GM21717 (cell line): ENCODE results near the gene B3GALT6.

Experiments
- ATAC-seq: cut with Tn5 transposase; IDR thresholded peaks from one replicate; pipeline ENCODE4 v1.9.1; 2021; ENCODE audit warnings: mild to moderate bottlenecking, moderate library complexity; ENCODE audit not compliant: unreplicated experiment

B3GALT6 gene

DNA sequence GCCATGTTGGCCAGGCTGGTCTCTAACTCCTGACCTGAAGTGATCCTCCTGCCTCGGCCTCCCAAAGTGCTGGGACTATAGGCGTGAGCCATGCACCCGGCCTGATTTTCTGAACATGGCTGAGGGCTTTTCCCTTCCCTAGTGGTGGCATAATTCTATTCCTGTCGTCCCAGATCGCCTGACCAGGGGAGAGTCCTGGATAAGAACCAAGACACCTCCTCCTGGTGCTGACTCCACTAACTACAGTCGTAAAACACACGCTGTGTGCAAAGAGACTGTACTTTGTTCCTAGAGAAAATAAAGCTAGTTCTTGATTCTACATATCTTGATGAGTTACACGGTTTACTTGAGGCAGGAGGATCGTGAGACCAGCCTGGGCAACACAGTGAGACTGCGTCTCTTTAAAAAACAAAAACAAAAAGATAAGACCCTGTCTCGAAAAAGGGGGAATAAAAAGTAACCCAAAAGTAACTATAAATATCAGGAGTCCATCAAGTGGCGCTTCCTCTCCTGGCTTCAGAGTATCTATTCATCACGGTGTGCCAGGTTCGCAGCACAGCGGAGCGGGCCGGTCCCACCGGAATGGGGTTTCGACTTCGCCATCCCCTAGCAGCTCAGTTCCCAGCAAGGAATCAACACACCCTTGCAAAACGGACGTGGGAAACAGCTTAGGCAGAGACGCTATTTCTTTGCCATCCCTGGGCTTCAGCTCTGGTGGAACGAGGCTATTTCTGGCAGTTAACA, 1.2 kb upstream of the B3GALT6 start:
- no peak for ATAC-seq

DNA sequence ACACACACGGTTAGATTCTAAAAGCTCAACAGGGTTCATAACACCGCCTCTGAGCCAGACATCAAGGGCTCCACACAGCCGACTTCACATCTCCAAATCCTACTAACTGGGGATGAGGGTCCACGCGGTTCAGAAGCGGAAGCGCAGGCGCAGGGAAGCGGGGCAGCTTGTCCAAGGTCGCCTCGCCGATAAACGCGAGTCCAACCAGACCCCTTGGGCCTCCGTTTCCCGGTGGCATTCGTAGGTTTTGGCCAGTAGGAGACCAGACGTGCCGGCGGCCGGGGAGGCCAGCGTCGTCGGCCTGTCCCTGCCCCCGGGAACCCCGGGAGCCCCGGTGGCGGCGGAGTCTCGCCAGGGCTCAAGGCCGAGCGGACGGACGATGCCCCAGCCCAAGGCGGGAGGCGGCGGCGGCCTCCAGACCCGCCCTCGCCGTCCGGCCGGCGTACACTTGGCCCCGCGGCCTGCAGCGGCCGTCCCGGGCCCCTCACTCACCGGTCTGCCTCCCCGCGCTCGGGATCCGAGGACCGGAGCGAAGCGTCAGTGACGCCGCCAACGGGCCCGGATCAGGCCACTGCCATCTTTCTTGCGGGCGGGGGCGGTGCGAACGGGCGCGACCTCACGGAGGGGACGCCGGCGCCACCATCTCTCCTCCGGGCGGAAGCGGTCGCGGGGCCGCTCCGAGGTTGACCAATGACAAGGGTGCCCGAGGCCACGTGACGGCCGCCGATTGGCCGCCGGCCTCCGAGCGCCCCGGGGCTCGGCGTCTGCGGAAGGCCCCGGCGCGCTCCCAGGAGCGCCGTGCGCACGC, 433 bp upstream of the B3GALT6 start, which contains the start of gene SDF4:
Gene SDF4 (minus strand): TSS at position 602 of the 808 bp plus-strand sequence. CDS start 3,229 bp downstream, outside the sequence.
- peak; percentile 73 for ATAC-seq

DNA sequence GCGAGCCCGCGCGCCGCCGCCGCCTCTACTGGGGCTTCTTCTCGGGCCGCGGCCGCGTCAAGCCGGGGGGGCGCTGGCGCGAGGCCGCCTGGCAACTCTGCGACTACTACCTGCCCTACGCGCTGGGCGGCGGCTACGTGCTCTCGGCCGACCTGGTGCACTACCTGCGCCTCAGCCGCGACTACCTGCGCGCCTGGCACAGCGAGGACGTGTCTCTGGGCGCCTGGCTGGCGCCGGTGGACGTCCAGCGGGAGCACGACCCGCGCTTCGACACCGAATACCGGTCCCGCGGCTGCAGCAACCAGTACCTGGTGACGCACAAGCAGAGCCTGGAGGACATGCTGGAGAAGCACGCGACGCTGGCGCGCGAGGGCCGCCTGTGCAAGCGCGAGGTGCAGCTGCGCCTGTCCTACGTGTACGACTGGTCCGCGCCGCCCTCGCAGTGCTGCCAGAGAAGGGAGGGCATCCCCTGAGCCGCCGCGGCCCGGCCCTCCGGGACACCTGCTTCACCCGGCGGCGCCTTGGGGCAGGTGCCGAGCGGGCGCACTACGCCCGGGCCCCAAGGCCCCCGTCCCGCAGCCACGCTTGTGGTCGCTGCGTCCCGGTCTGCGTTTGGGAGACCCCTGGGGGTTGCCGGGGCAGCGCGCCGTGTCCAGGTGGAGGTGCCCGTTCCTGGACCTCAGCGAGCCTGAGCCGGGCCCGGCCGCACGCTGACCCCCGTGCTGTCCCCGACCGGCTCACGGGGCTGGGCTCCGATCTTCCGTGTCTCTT, 944 bp downstream of the B3GALT6 start:
- no peak for ATAC-seq

DNA sequence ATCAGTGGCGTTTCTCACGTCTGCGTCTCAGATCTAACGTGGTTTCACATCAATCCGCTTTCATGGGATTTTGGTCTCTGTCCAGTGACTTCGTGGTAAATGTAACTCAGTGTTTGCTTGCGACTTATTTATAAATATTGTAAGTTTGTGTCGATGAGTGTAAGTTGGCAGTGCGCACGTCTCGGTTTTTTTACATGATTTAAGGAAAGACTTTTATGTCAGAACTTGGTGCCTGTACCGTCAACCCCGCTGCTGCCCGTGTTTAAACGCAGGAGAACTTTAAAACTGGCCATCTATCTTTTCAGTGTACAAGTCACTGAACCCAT, 1.5 kb downstream of the B3GALT6 start:
- no peak for ATAC-seq

DNA sequence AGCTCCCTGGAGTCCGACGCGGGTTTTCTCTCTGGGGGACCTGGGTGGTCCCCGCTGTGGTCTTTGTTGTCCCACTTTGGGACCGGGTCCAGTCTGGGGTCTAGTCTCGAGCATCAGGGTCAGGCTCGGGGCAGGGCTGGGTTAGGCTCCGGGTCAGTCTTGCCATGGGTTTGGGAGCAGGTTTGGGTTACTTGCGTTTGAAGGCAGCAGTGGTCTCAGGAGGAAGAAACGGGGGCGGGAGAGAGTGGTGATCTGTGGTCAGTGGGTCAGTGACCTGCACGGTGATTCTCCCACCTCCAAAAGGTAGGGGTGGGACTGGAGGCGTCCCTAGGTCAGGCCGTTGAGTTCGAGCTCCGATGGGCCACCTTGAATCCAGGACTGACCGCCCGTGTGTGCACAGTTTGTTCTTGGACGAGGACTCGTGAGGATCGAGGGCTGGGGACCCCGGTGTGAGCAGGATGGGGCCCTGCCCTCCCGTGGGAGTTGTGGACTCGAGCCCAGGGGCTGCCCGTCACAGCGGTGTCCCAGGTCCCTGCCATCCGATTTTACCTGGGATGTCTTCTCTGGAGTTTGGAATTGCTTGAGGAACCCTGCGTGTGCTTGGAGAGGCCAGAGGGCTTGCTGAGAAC, 2.3 kb downstream of the B3GALT6 start:
- ATAC-seq = no peak

DNA sequence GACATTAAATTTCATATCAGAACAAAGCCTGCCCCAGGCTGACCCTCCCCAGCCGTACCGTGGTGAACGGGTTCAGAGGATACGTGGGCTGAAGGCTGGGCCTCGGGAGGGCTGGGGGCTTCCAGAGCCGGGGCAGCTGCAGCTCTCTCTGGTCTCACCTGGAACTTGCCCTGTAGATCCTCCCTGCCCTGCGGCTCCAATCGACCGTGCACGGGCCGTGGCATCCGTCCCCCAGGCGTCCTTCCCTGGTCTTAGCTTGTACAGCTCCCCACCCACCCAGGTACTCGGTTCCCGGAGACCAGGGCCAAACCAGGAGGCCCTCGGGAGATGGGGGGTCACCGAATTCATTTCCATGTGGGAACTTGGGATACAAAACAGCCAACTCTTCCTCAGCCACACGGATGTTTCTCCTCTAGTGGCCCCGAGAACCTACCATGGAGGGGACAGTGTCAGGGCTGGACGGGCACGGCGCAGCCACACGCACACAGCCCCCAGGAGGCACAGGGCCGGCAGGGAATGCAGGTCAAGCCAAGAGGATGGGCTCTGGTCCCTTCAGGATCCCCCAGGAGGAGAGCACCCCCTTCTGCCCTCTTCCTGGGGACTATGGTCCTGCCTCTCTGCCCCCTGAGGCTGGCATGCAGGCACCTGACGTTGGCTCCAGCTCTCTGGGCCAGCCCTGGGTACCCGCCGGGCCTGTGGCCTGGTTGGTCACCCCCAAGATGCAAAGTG, 3.1 kb downstream of the B3GALT6 start:
- no peak for ATAC-seq

DNA sequence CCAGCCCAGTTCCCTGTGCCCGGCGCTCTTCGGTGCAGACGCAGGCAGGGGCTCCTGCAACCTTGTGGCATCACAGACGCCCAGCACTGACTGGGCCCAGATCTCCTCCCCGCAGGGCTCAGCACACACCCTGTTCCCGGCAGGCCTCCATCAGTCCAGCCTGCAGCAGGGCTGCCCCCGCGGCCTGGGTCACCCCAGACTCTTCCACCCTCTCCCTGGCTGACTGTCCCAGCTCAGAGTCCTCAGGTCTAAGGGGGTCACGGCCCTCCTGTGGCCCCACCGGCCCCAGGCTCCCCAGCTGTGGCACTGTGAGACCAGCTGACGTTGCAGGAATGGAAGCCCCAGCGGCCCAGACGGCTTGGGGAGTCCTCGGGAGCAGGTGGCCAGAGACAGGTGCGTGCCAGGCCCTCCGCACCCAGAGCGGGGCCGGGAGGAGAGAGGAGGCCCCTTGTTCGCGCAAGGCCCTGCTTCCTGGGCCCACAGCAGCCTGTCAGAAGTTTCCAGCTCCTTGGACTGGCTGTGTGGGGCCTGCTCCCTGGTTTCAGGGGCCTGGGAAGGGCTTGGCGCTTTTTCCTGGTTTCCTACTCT, 4.2 kb downstream of the B3GALT6 start:
- no peak for ATAC-seq

DNA sequence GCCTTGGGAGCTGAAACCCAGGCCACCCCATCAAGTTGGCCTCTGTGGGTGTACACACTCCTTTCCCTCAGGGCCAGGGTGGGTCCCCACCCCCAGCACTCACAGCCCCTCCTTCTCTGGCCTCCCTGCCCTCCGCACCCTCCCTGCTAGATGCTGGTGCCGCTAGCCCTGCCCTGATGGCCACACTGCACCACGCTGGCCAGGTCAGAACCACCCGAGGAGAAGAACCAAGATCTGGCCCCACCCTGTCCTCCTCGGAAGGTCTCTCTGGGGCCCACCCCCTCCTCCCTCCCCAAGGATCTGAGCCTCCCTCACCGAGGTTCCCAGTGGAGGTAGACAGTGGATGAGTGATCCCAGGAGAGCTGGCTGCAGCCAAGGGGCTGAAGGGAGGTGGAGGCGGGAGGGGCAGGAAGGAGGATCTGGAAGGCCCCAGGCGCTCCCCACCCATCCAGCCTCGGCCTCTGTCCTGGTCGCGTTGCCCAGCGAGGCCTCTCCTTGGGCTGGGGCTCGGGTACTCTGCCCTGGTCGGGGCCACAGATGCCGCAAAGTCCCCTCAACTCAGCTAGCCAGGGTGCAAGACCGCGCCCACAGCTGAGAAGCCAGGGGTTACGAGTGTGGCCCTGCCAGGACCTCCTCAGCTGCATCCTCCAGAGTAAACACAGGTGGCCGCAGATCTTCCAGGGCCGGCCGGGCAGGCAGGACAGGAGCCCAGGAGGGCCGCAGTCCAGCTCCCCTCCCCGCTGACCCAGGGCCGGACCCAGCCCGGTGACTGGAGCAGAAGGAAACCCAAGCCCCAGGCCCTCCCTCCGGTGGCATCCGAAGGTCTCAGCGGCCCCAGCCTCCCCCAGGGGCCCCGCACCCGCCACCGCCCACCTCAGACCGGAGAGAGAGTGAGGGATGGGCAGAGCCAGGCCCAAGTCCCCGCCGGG, 5.2 kb downstream of the B3GALT6 start:
- ATAC-seq = no peak

DNA sequence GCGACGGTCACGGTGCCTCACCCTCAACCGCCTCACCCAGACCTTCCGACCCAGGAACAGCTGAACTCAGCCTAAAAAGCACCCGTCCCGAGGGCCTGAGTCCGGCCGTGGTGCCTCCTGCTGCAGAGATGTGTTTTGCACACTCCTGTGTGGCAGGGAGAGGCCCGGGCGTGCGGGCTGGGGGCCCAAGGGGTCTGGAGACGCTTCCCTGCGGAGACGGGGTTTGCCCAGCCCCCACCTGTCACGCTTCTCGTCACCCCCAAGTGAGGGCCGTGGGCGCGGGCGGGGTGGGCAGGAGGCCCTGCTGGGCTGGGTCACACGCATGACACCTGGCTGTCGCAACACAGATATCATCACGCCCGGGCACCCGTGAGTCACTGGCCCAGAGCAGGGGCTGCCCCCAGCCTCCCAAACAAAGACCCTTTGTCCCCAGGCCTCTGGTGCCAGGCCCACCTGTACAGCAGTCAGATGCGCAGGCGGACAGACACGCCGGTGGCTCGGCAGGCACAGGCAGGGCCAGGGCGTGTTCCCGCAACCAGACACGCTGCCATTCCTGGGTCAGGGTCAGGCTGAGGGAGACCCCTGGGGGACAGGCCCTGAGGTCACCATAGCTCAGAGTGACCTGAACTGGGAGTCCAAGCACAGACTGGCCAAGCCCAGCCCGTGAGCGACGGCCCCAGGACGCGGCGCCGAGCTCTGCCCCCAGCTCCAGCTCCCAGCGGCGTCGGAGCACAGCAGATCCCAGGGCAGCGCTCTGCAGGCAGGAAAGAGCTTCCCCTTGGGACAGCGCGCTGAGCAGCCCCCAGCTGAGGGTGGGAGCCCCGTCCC, 6.1 kb downstream of the B3GALT6 start:
- no peak for ATAC-seq

DNA sequence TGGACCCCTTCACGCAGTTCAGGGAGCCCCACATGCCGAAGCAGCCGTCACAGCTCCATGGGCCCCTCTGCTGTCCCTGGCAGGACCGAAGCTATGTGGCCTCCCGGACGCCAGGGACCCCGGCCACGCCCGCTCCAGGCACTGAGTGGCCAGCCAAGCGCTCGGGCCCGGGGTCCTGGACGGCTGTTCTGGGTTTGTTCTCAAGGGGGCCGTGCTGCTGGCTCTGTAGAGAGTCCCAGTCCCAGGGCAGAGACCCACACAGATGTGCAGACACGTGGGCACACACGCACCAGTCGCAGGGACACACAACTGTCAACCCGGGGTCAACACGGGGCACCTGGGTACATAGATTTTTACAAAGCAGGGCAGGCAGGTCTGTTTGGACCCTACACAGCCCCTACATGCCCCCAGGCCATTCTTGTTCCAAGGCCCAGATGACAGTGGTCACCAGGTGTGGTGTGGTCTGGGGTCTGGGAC, 6.7 kb downstream of the B3GALT6 start:
- ATAC-seq = no peak

DNA sequence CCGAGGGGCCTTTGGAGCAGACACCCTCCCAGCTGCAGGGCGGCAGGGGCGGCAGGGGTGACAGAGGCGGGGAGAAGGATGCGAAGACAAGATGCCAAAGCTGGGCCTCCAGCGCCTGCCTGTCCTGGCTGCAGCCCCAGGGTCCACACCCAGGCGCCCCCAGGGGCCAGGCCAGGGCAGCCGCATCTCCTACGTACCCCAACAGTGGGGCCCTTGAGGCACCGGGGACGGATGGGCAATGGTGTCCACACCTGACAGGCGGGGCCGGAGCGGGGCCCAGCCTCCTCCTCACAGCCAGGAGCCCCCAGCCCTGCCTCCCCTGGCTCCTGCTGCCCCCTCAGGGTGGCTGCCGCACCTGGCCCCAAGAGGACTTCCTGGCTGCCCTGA, 7.2 kb downstream of the B3GALT6 start:
- no peak for ATAC-seq

DNA sequence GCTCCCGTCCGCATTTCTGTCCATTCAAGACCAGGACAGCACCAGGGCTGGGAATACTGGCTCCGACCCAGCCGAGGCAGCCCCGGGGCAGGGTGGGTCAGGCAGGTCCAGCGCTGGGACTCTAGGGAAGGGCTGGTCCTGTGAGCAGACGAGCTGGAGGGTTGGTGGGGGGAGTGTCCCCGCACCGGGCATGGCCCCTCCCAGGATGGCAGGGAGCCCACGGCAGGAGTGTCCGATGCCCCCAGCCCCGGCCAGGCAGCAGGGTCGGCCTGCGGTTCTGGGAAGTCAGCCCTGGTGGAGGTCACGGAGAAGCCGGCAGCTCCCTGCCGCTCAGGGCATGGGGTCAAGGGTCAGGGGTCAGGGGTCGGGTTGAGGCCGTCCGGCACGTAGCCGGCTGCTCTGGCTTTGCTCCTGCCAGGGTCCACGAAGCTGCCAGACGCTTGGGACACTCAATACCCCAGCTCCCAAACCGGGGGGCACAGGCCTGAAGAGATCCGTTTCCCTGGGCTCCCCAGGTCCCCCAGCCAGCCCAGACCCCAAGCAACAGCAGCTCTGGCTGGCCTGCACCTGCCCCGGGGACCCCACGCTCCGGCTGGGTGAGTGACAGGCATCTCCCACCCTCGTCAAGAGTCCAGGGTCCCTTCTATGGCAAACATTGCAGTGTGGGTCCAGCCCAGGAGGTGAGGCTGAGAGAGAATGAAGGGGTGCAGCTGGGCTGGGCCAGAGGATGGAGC, 7.7 kb downstream of the B3GALT6 start:
- ATAC-seq = no peak

DNA sequence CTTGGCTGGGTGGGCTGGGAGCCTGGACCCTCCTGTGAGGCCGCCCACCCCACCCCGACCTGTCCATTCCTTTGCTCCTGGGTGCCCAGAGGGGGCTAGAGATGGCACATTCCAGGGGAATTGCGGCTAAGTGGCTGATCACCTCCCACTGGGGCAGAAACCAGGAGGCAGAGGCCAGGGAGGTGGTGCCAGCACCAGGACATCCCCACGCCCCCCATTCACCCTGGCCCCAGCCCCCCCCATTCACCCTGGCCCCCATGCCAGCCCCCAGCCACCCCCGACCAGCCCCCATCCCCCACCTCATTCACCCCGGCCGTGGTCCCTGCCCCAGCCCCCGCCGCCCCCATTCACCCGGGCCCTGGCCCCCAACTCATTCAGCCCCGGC, 8.3 kb downstream of the B3GALT6 start:
- ATAC-seq = no peak

DNA sequence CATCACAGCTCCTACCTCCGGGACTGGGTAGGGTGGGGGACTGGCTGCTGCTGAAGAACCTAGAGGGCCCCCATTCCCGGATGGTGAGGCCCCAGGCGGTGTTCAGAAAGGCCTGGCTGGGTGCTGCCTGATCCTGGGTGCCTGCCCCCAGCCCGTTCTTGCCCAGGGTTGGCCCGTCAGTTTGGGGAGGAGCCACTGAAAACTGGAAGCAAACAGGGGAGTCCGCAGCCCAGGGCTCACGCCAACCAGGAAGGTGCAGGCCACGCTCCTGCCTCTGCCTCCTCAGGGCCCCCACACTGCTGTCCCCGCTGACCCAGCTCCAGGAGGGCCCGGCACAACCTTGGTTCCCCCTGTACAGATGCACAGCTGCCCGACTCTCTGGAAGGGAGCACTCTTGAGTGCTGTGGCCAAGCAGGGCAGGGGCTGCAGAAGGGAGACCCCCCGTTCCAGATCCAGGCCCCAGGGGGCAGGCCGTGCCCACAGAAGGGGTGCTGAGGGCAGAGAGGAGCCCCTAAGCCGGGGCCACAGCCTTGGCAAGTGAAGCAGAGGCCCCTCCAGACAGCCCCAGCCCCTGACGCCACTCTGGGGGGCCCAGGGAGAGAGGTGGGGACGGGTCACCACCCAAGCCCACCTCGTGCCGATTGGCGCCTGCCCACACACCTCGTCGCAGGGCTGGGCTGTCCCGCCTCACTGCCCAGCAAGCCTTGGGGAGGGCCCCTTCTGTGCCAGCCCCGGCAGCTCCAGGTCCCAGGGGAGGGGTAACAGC, 9.0 kb downstream of the B3GALT6 start:
- no peak for ATAC-seq

DNA sequence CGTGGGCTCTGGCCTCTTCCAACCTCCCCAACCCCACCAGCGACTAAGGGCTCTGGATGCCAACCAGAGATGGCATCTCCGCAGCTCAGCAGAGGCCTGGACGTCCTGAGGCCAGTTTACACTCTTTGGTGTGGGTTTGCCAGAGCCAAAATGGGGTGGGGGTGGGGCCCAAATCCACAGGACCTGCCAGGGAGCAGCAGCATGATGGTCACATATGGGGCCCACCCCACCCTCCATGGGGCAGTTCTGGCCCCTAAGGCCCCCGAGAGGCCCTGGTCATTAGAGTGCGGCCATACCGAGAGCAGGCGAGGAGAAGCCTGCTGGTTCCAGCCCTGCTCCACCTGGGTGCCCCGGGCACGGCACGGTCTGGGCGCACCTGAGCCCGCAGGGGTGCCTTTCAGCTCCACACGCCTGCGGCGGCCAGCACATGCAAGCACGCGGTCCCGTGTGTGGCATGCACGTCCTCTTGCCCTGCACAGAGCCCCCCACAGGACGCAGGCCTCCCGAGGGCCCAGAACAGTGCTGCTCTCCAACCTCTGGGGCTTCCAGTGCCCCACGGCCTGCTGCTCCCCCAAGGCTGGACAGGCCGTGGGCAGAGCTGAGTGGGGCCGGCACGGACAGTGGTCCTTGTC, 9.7 kb downstream of the B3GALT6 start:
- ATAC-seq = no peak
